HFFc6 (cell line): ENCODE data around the gene SLC6A18. TPM values are rescaled to one million over a fixed set of nuclear protein-coding genes. Genes with fewer than 3 reads are reported as not detected.

ENCODE experiments used
- DNase-seq: peaks from one replicate; pipeline ENCODE4 v3.0.0-alpha.2; 2018
- H3K27ac Mint-ChIP-seq: 2 replicates; pipeline ENCODE4 v1.8.0; 2020; ENCODE audit warnings: mild to moderate bottlenecking, mixed read lengths
- H3K27me3 Mint-ChIP-seq: 2 replicates; pipeline ENCODE4 v1.8.0; 2021; ENCODE audit warnings: mild to moderate bottlenecking, moderate library complexity, mixed read lengths; ENCODE audit not compliant: insufficient read depth
- H3K36me3 Mint-ChIP-seq: 2 replicates; pipeline ENCODE4 v1.8.0; 2021; ENCODE audit warnings: low read depth, mixed read lengths
- H3K4me1 Mint-ChIP-seq: 2 replicates; pipeline ENCODE4 v1.8.0; 2020; ENCODE audit warnings: low read depth, mixed read lengths
- H3K4me3 Mint-ChIP-seq: 2 replicates; pipeline ENCODE4 v1.8.0; 2020; ENCODE audit warnings: mild to moderate bottlenecking, moderate library complexity, mixed read lengths
- H3K9me3 Mint-ChIP-seq: 2 replicates; pipeline ENCODE4 v1.8.0; 2020; ENCODE audit warnings: mild to moderate bottlenecking, mixed read lengths
- total RNA-seq, 6 experiments: library from RNA; stranded (reverse); fragmentation: NEBNext Ultra II Directional; extraction: Animal tissue kit (Norgen Biotek cat#: 25700); gene quantifications; 2 replicates in 1 of 6; 3 replicates in 5 of 6; pipeline ENCODE4 v1.2.3, GENCODE V29; 2021
- TF ChIP-seq, protein P1 (sequence below): fragments of 200-600 bp; sonication (generic); IDR thresholded peaks from 2 replicates; pipeline ENCODE4 v1.5.0; 2021; ENCODE audit warnings: antibody characterized with exemption, mild to moderate bottlenecking

The SLC6A18 gene
- total RNA-seq, 6 experiments from 2014 or later, result not detected

DNA sequence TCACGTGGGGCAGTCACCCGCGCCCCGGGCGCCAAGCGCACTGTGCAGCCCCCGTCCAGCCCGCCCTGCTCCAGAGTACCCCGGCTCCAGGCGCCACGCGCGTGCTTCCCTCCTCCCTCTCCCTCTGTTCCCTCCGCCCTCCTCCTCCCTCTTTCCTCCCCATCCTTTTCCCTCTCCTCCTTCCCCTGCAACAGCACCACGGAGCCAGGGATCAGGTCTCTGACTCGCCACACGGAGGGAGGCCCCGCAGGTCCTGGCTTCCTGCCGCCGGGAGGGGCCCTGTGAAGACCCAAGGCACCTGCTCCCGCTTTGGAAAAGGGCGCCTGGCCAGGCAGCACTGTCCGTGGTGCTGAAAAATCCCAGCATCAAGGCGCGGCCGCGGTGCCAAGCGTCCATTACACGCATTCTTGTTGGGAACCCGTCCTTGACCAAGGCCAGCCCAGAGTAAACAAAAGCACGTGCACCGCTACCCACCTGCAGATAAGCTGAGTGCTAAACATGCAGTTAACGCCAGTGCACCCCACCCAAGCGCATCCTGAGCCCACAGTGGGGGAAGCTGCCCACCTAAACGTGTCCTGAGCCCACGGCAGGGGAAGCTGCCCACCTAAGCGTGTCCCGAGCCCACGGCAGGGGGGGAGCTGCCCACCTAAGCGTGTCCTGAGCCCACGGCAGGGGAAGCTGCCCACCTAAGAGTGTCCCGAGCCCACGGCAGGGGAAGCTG, 21.7 kb downstream of the SLC6A18 start:
- no peaks in the 10 kb centered on the region for H3K36me3 Mint-ChIP-seq
- no peaks in the 10 kb centered on the region for H3K4me1 Mint-ChIP-seq

GRCh38 chr5:1247811-1248210, 22.6 kb downstream of the SLC6A18 start:
- Mint-ChIP-seq H3K4me1 (no peaks in the 10 kb centered on the region), H3K27ac (no peak overlapping the region), H3K36me3 (no peaks in the 10 kb centered on the region), H3K9me3 (no peaks in the 10 kb centered on the region), H3K4me3 (no peak overlapping the region), H3K27me3 (peaks cover 6% of the 10 kb centered on the region)
- TF ChIP-seq, protein P1, sequence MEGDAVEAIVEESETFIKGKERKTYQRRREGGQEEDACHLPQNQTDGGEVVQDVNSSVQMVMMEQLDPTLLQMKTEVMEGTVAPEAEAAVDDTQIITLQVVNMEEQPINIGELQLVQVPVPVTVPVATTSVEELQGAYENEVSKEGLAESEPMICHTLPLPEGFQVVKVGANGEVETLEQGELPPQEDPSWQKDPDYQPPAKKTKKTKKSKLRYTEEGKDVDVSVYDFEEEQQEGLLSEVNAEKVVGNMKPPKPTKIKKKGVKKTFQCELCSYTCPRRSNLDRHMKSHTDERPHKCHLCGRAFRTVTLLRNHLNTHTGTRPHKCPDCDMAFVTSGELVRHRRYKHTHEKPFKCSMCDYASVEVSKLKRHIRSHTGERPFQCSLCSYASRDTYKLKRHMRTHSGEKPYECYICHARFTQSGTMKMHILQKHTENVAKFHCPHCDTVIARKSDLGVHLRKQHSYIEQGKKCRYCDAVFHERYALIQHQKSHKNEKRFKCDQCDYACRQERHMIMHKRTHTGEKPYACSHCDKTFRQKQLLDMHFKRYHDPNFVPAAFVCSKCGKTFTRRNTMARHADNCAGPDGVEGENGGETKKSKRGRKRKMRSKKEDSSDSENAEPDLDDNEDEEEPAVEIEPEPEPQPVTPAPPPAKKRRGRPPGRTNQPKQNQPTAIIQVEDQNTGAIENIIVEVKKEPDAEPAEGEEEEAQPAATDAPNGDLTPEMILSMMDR, result no peak
- DNase-seq, result no peak

More for the DNA sequence above, 21.7 kb downstream of the SLC6A18 start:
- Mint-ChIP-seq H3K9me3 (no peaks in the 10 kb centered on the region), H3K27ac (no peak overlapping the region), H3K4me3 (no peak overlapping the region), H3K27me3 (peaks cover 9% of the 10 kb centered on the region)
- no peak for DNase-seq
- TF ChIP-seq, protein P1, result no peak

GRCh38 chr5:1249366-1250280, 24.4 kb downstream of the SLC6A18 start:
- no peaks in the 10 kb centered on the region for H3K9me3 Mint-ChIP-seq
- no peak for DNase-seq
- no peak overlapping the region for H3K27ac Mint-ChIP-seq
- no peaks in the 10 kb centered on the region for H3K4me1 Mint-ChIP-seq
- TF ChIP-seq, protein P1, result no peak
- no peak overlapping the region for H3K4me3 Mint-ChIP-seq
- H3K36me3 Mint-ChIP-seq, result no peaks in the 10 kb centered on the region
- H3K27me3 Mint-ChIP-seq, result peaks cover 11% of the 10 kb centered on the region

GRCh38 chr5:1251678-1252580, 26.7 kb downstream of the SLC6A18 start:
- Mint-ChIP-seq H3K27ac (no peak overlapping the region), H3K4me1 (no peaks in the 10 kb centered on the region), H3K4me3 (no peak overlapping the region), H3K9me3 (peaks cover 16% of the 10 kb centered on the region), H3K36me3 (no peaks in the 10 kb centered on the region), H3K27me3 (peaks cover 12% of the 10 kb centered on the region)
- TF ChIP-seq, protein P1, result no peak
- DNase-seq, result no peak

- TF ChIP-seq, protein P1, result no peak
- Mint-ChIP-seq H3K9me3 (peaks cover 21% of the 10 kb centered on the region), H3K4me1 (no peaks in the 10 kb centered on the region), H3K27me3 (peaks cover 15% of the 10 kb centered on the region), H3K27ac (no peak overlapping the region; the same call in 1 of the 2 replicates), H3K4me3 (no peak overlapping the region), H3K36me3 (no peaks in the 10 kb centered on the region)
- DNase-seq, result no peak
Measured at GRCh38 chr5:1252681-1253080, 27.5 kb downstream of the SLC6A18 start.
